HG02973 (cell line): ENCODE results near the gene TM7SF2.
"Not testable (repeated sequence)": the region's sequence is repeated elsewhere in the genome, so short reads cannot be mapped to it uniquely, and the experiment has no call there.

Source experiments
- ATAC-seq: cut with Tn5 transposase; IDR thresholded peaks from one replicate; pipeline ENCODE4 v1.9.1; 2021; ENCODE audit warnings: moderate library complexity; ENCODE audit not compliant: unreplicated experiment

The TM7SF2 gene

GRCh38 chr11:65114538-65115171 lies 3.0 kb downstream of the TM7SF2 start:
- ATAC-seq, result no peak

GRCh38 chr11:65115361-65116082 lies 3.9 kb downstream of the TM7SF2 start:
- no peak for ATAC-seq

GRCh38 chr11:65116370-65117205 lies 4.9 kb downstream of the TM7SF2 start:
- ATAC-seq, result no peak

GRCh38 chr11:65117206-65118096 lies 5.8 kb downstream of the TM7SF2 start, which contains the start of gene ZNHIT2:
Gene ZNHIT2, minus strand, starts transcription at chr11:65117701. Its CDS starts 48 bp downstream, at chr11:65117653.
- peak; percentile 48 for ATAC-seq

- ATAC-seq, result no peak
These were observed 6.6 kb downstream of the TM7SF2 start for GRCh38 chr11:65118097-65118837.

GRCh38 chr11:65118891-65119669 lies 7.4 kb downstream of the TM7SF2 start:
- ATAC-seq, result not testable (repeated sequence)

- no peak for ATAC-seq
These were observed 8.0 kb downstream of the TM7SF2 start for GRCh38 chr11:65119670-65119995.

- no peak for ATAC-seq
These were observed 9.2 kb downstream of the TM7SF2 start for GRCh38 chr11:65120831-65121230.

GRCh38 chr11:65121447-65121864 lies 9.8 kb downstream of the TM7SF2 start:
- ATAC-seq, result no peak

GRCh38 chr11:65121865-65122696 lies 10.4 kb downstream of the TM7SF2 start, which contains the start of the genes FAU and MRPL49:
Gene FAU, minus strand, starts transcription at chr11:65122134. Its CDS starts 321 bp downstream, at chr11:65121813.
Gene MRPL49, plus strand, starts transcription at chr11:65122321. Its CDS starts 26 bp downstream, at chr11:65122347.
- ATAC-seq, result peak; percentile 51

GRCh38 chr11:65124480-65125196 lies 13.0 kb downstream of the TM7SF2 start:
- ATAC-seq, result no peak

- no peak for ATAC-seq
These were observed 13.8 kb downstream of the TM7SF2 start for GRCh38 chr11:65125197-65126056.

- ATAC-seq, result no peak
These were observed 15.1 kb downstream of the TM7SF2 start for GRCh38 chr11:65126624-65127274.

GRCh38 chr11:65127473-65128181 lies 16.0 kb downstream of the TM7SF2 start:
- no peak for ATAC-seq
